ENCODE results near the gene PTRHD1.

DNA sequence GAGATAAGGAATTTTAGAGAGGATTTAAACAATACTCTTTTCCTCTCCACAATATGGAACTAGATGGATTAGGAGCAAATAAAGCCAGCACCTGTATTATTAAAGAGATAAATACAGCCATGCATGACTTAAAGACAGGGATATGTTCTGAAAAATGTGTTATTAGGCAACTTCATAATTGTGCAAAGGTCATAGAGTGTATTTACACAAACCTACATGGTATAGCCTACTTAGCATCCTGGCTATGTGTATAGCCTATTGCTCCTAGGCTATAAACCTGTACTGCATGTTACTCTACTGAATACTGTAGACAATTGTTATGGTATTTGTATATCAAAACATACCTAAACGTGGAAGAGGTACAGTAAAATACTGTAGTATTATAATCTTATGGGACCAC is 53.0 kb downstream of the PTRHD1 start:
- TF ChIP-seq, protein P1, sequence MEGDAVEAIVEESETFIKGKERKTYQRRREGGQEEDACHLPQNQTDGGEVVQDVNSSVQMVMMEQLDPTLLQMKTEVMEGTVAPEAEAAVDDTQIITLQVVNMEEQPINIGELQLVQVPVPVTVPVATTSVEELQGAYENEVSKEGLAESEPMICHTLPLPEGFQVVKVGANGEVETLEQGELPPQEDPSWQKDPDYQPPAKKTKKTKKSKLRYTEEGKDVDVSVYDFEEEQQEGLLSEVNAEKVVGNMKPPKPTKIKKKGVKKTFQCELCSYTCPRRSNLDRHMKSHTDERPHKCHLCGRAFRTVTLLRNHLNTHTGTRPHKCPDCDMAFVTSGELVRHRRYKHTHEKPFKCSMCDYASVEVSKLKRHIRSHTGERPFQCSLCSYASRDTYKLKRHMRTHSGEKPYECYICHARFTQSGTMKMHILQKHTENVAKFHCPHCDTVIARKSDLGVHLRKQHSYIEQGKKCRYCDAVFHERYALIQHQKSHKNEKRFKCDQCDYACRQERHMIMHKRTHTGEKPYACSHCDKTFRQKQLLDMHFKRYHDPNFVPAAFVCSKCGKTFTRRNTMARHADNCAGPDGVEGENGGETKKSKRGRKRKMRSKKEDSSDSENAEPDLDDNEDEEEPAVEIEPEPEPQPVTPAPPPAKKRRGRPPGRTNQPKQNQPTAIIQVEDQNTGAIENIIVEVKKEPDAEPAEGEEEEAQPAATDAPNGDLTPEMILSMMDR (IDR thresholded peaks at IDR 0.05; ENCODE audit: low read depth, low read length), result no peak
- no peak for TF ChIP-seq POLR2A (IDR thresholded peaks at IDR 0.05; ENCODE audit: extremely low read depth, insufficient read length)
- TF ChIP-seq, protein P2, sequence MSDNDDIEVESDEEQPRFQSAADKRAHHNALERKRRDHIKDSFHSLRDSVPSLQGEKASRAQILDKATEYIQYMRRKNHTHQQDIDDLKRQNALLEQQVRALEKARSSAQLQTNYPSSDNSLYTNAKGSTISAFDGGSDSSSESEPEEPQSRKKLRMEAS (IDR thresholded peaks at IDR 0.05; ENCODE audit: low read depth, low read length), result no peak
